ENCODE measurements around the gene C4orf50. TPM values are rescaled to one million over a fixed set of nuclear protein-coding genes. Genes with fewer than 3 reads are reported as not detected.

Gene C4orf50
- total and polyA plus RNA-seq, 2 of the 8 experiments (the other 6 are each of a cell fraction or from before 2014, with no cell fraction given): 0.08 to 0.22 TPM

DNA sequence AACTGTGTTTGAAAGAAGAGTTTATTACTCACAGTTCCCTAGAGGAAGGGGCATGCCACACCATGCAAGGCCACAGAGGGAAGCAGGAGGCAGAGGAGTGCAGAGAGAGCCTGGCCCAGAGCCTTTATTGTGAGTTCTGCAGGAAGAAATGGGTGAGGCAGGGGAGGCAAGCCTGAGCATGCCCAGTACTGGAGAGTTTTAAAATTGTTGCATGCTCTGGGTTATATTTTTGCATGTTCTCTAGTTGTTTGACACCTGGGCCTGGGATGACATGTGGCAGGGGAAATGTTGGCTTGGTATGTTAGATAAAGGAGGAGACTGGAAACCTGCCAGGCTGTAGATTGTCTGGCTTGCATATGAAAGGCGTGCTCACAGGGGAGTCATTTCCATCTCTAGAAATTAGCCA, 105.6 kb downstream of the C4orf50 start:
- H2AK5ac ChIP-seq (ENCODE audit: low read depth, low read length): no peak overlapping the region
- H2BK15ac ChIP-seq (ENCODE audit: low read length): no peak overlapping the region
- no peak overlapping the region for H2BK120ac ChIP-seq (replicated peaks; ENCODE audit: low read depth, low read length)
- no peak overlapping the region for H4K91ac ChIP-seq (replicated peaks; ENCODE audit: insufficient read length, low read length)
- no peaks in the 10 kb centered on the region for H4K20me1 ChIP-seq (replicated peaks in 1 of 2; ENCODE audit: control insufficient read depth in 1 of 2, insufficient read depth in 2 of 2, low read length in 2 of 2)
- no peaks in the 10 kb centered on the region for H3K79me1 ChIP-seq (ENCODE audit: low read depth, low read length)
- FAIRE-seq (peak; percentile 78), DNase-seq (ENCODE audit: low read depth in 1 of 2, low spot score in 2 of 2) (no peak)
- H3K4me1 ChIP-seq (replicated peaks in 1 of 4; ENCODE audit: control insufficient read depth in 3 of 4, insufficient read depth in 4 of 4, low read length in 3 of 4): peaks cover 0 to 24% (median 8%) of the 10 kb centered on the region in 4 experiments; a peak in 5 of 7 replicates
- peaks cover 0 to 3% of the 10 kb centered on the region in 2 experiments; a peak in 1 of 4 replicates for H3K9me3 ChIP-seq (ENCODE audit: insufficient read depth in 2 of 2, low read depth in 1 of 2, low read length in 1 of 2)
- H2BK20ac ChIP-seq (ENCODE audit: low read length): no peak overlapping the region
- no peak overlapping the region for H3K9ac ChIP-seq (replicated peaks in 1 of 4; ENCODE audit: extremely low read depth in 1 of 4, low read depth in 3 of 4, low read length in 3 of 4)
- no peak overlapping the region for H2AFZ ChIP-seq (ENCODE audit: low read length)
- H3K4me2 ChIP-seq (ENCODE audit: insufficient read depth in 1 of 2, low read depth in 2 of 2, low read length in 2 of 2): peak overlapping the region; percentile 37 to 50; a peak in 1 of 4 replicates
- no peaks in the 10 kb centered on the region for H3K36me3 ChIP-seq (ENCODE audit: control insufficient read depth in 2 of 4, insufficient read depth in 4 of 4, low read length in 3 of 4)
- no peak overlapping the region for H3K27ac ChIP-seq (ENCODE audit: low read depth, low read length)
- peak overlapping the region; percentile 66 for H3K18ac ChIP-seq (ENCODE audit: extremely low read depth, low read length)
- no peak overlapping the region for H3K14ac ChIP-seq (ENCODE audit: insufficient read length)
- no peak overlapping the region for H4K8ac ChIP-seq (ENCODE audit: extremely low read depth, insufficient read depth, low read length)
- H3K27me3 ChIP-seq (replicated peaks in 1 of 4; ENCODE audit: control insufficient read depth in 3 of 4, extremely low read depth in 1 of 4, insufficient read depth in 3 of 4, low read length in 3 of 4): peaks cover 0 to 8% (median 5%) of the 10 kb centered on the region in 4 experiments; a peak in 3 of 7 replicates
- POLR2A ChIA-PET (ENCODE audit: partially characterized antibody): interaction anchor here (0.9 to 1.3 kb wide), 4 partner anchors 9 to 19 kb away, joined by 3 to 6 read pairs (median 3); no protein-coding TSS in a partner anchor
- WGBS, 2 experiments (ENCODE audit: extremely low coverage in 1 of 2, insufficient coverage in 1 of 2, insufficient read length in 1 of 2, insufficient replicate concordance in 2 of 2, low coverage in 1 of 2, low lambda C conversion rate in 2 of 2, missing lambda C conversion rate in 1 of 2): 81% methylated on average over 1 of the region's 1 CpG; no CpG with 5 or more reads in 1 of the 2 experiments
- 0 out of 2 replicates have a peak overlapping the region, but pooled peaks have one; percentile 3 for H2BK5ac ChIP-seq (ENCODE audit: low read depth, low read length)
- no peak overlapping the region for H3K4me3 ChIP-seq (ENCODE audit: extremely low read depth in 1 of 4, insufficient read depth in 2 of 4, low read depth in 3 of 4, low read length in 4 of 4)
- no peak overlapping the region for H2BK12ac ChIP-seq (ENCODE audit: low read depth, low read length)
- H3K56ac ChIP-seq (replicated peaks; ENCODE audit: insufficient read length, low read depth, low read length): no peak overlapping the region
- H3K4ac ChIP-seq (replicated peaks; ENCODE audit: insufficient read length, low read depth, low read length): no peak overlapping the region
- no peaks in the 10 kb centered on the region for H3K79me2 ChIP-seq (ENCODE audit: control insufficient read depth in 1 of 2, insufficient read depth in 2 of 2, low read length in 2 of 2)
- no peaks in the 10 kb centered on the region for H3K23me2 ChIP-seq (ENCODE audit: low read depth, low read length)
- H4K5ac ChIP-seq (ENCODE audit: insufficient read length, low read depth, low read length): no peak overlapping the region
- CTCF ChIA-PET (ENCODE audit: partially characterized antibody): interaction anchor here (0.9 to 1.4 kb wide), 5 partner anchors 10 to 86 kb away, joined by 3 to 4 read pairs (median 3); no protein-coding TSS in a partner anchor
- H3K23ac ChIP-seq (ENCODE audit: insufficient read length): no peak overlapping the region
- TF ChIP-seq POLR2AphosphoS5 (IDR thresholded peaks at IDR 0.05; ENCODE audit: low read depth, low read length) (no peak), RAD21 (IDR thresholded peaks at IDR 0.05 in 1 of 2, conservative IDR thresholded peaks at IDR 0.05 in 1 of 2; ENCODE audit: low read depth in 2 of 2, low read length in 2 of 2) (no peak), POU5F1 (IDR thresholded peaks at IDR 0.05; ENCODE audit: low read depth, low read length) (peak; percentile 90; the same call in 1 of the 2 replicates), NANOG (IDR thresholded peaks at IDR 0.05; ENCODE audit: insufficient read depth, low read depth, low read length, poor library complexity, severe bottlenecking) (peak; percentile 92), SIN3A (conservative IDR thresholded peaks at IDR 0.05 in 1 of 2, IDR thresholded peaks at IDR 0.05 in 1 of 2; ENCODE audit: low read depth in 1 of 2, low read length in 2 of 2) (0 out of 4 replicates have a peak, but pooled peaks of 1 of the 2 experiments have one; percentile 56), SP1 (IDR thresholded peaks at IDR 0.05; ENCODE audit: low read depth, low read length) (0 out of 2 replicates have a peak, but pooled peaks have one; percentile 21), PHF8 (conservative IDR thresholded peaks at IDR 0.05; ENCODE audit: low read depth, low read length) (no peak), TCF12 (IDR thresholded peaks at IDR 0.05; ENCODE audit: low read depth, low read length) (peak; percentile 79; the same call in 1 of the 2 replicates)
- TF ChIP-seq, protein P1, sequence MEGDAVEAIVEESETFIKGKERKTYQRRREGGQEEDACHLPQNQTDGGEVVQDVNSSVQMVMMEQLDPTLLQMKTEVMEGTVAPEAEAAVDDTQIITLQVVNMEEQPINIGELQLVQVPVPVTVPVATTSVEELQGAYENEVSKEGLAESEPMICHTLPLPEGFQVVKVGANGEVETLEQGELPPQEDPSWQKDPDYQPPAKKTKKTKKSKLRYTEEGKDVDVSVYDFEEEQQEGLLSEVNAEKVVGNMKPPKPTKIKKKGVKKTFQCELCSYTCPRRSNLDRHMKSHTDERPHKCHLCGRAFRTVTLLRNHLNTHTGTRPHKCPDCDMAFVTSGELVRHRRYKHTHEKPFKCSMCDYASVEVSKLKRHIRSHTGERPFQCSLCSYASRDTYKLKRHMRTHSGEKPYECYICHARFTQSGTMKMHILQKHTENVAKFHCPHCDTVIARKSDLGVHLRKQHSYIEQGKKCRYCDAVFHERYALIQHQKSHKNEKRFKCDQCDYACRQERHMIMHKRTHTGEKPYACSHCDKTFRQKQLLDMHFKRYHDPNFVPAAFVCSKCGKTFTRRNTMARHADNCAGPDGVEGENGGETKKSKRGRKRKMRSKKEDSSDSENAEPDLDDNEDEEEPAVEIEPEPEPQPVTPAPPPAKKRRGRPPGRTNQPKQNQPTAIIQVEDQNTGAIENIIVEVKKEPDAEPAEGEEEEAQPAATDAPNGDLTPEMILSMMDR (IDR thresholded peaks at IDR 0.05; ENCODE audit: control extremely low read depth in 1 of 3, insufficient read depth in 1 of 3, low read depth in 1 of 3, low read length in 3 of 3): peak in 1 of 3 experiments; percentile 16; a peak in 1 of 4 replicates

Measured in H1 (cell line).